Neutrophil (primary cell): Measurements from ENCODE around the gene CIDEC.

Experiments used
- H3K27ac ChIP-seq: fragments of 200-600 bp; sonication (generic); 2 replicates; pipeline ENCODE4 v1.5.1; 2016; ENCODE audit warnings: mild to moderate bottlenecking, moderate library complexity
- H3K27me3 ChIP-seq: fragments of 200-600 bp; sonication (generic); 2 replicates; pipeline ENCODE4 v1.6.0; 2016; ENCODE audit warnings: mild to moderate bottlenecking
- H3K36me3 ChIP-seq: fragments of 200-600 bp; sonication (generic); 2 replicates; pipeline ENCODE4 v1.5.1; 2017
- H3K4me1 ChIP-seq, 2 experiments: fragments of 200-600 bp in 1 of 2; sonication (generic) in 1 of 2; 1 replicate in 1 of 2; 2 replicates in 1 of 2; pipeline versions ENCODE4 v1.5.1 to v1.6.1; 2013 to 2016; ENCODE audit warnings: low read depth in 1 of 2, low read length in 1 of 2, mild to moderate bottlenecking in 1 of 2, moderate library complexity in 1 of 2; ENCODE audit not compliant: control insufficient read depth in 1 of 2, insufficient read depth in 1 of 2
- H3K4me3 ChIP-seq, 2 experiments: fragments of 200-600 bp in 1 of 2; sonication (generic) in 1 of 2; 1 replicate in 1 of 2; 2 replicates in 1 of 2; pipeline ENCODE4 v1.5.1; 2013 to 2016; ENCODE audit warnings: low read depth in 1 of 2, low read length in 1 of 2, mild to moderate bottlenecking in 1 of 2, moderate library complexity in 1 of 2
- H3K9me3 ChIP-seq: fragments of 200-600 bp; sonication (generic); 2 replicates; pipeline ENCODE4 v1.5.1; 2016
- TF ChIP-seq, protein P1 (sequence below): fragments of 200-600 bp; sonication (generic); IDR thresholded peaks from 2 replicates; pipeline ENCODE4 v1.5.1; 2016; ENCODE audit warnings: antibody characterized with exemption

Gene CIDEC

DNA sequence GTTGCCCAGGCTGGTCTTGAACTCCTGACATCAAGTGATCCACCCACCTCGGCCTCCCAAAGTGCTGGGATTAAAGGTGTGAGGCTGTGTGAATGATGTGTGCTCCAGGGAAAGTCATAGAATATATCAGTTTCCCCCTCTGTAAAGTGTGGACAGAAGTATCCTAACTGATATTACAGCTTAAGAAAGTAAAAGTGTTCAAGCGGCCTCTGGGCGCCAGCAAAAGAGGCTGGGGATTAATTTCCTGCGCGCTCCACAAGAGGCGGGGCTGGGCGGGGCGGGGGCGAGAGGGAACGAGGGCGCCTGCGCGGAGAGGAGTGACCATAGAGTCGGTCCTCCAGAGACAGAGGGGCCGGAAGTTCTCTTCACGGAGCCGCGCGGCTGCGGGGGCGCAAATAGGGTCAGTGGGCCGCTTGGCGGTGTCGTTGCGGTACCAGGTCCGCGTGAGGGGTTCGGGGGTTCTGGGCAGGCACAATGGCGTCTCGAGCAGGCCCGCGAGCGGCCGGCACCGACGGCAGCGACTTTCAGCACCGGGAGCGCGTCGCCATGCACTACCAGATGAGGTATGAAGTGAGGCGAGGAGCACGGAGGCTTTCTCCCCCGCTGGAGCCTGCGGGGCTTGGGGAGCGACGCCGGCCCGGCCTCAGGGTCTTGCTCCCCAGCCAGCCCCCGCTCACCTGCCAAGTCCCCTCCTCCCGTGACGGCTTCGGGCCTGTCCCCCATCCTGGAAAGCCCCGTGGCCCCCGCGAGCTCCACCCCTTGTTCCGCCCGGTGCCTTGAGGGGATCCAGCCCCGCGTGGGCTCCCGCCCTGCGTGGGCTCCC is 10.4 kb upstream of the CIDEC start, which contains the start of gene JAGN1:
JAGN1 (plus strand) TSS at position 362 of the 823 bp plus-strand sequence; CDS start at position 475, 113 bp downstream.
- Histone ChIP-seq H3K4me1 (peaks cover 10 to 16% of the 10 kb centered on the region in 2 experiments), H3K4me3 (peak within 1 kb of the TSS; percentile 92 to 99), H3K27me3 (no peaks in the 10 kb centered on the region), H3K9me3 (no peaks in the 10 kb centered on the region), H3K27ac (peak within 1 kb of the TSS; percentile 86), H3K36me3 (peaks cover 12% of the 10 kb centered on the region)
- TF ChIP-seq, protein P1, sequence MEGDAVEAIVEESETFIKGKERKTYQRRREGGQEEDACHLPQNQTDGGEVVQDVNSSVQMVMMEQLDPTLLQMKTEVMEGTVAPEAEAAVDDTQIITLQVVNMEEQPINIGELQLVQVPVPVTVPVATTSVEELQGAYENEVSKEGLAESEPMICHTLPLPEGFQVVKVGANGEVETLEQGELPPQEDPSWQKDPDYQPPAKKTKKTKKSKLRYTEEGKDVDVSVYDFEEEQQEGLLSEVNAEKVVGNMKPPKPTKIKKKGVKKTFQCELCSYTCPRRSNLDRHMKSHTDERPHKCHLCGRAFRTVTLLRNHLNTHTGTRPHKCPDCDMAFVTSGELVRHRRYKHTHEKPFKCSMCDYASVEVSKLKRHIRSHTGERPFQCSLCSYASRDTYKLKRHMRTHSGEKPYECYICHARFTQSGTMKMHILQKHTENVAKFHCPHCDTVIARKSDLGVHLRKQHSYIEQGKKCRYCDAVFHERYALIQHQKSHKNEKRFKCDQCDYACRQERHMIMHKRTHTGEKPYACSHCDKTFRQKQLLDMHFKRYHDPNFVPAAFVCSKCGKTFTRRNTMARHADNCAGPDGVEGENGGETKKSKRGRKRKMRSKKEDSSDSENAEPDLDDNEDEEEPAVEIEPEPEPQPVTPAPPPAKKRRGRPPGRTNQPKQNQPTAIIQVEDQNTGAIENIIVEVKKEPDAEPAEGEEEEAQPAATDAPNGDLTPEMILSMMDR: no peak

DNA sequence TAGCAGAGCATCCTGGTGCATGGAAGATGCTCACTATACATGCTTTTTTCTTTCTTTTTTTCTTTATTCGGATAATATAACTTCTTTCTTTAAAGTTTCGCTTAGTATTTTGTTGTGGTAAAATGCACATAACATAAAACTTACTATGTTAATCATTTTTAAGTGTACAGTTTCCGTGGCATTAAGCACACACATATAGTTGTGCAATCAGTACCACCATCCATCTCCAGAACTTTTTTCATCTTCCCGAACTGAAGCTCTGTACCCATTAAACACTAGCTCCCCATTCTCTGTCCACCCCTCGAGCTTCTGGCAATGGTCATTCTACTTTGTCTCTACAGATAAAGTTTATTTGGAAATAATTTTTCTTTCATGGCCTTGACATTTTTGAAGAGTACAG is 9.4 kb upstream of the CIDEC start:
- H3K4me3 ChIP-seq: no peak overlapping the region
- no peaks in the 10 kb centered on the region for H3K27me3 ChIP-seq
- H3K9me3 ChIP-seq: no peaks in the 10 kb centered on the region
- peaks cover 10 to 16% of the 10 kb centered on the region in 2 experiments for H3K4me1 ChIP-seq
- no peak overlapping the region for H3K27ac ChIP-seq
- TF ChIP-seq, protein P1: no peak
- peaks cover 12% of the 10 kb centered on the region for H3K36me3 ChIP-seq

DNA sequence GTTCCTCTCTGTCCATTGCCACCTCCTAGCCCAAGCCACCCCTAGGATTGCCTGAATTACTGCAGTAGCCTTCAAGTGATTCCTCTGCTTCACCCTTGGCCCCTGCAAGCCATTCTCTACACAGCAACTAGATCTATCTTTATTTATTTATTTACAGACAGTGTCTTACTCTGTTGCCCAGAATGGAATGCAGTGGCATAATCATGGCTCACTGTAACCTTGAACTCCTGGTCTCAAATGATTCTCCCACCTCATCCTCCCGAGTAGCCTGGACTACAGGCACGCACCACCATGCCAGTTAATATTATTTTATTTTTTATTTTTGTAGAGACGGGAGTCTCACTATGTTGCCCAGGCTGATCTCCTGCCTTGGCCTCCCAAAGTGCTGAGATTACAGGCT is 8.5 kb upstream of the CIDEC start:
- H3K27ac ChIP-seq: no peak overlapping the region
- no peaks in the 10 kb centered on the region for H3K27me3 ChIP-seq
- H3K9me3 ChIP-seq: no peaks in the 10 kb centered on the region
- peaks cover 9% of the 10 kb centered on the region for H3K36me3 ChIP-seq
- TF ChIP-seq, protein P1: no peak
- H3K4me1 ChIP-seq: peaks cover 10 to 16% of the 10 kb centered on the region in 2 experiments
- no peak overlapping the region for H3K4me3 ChIP-seq

DNA sequence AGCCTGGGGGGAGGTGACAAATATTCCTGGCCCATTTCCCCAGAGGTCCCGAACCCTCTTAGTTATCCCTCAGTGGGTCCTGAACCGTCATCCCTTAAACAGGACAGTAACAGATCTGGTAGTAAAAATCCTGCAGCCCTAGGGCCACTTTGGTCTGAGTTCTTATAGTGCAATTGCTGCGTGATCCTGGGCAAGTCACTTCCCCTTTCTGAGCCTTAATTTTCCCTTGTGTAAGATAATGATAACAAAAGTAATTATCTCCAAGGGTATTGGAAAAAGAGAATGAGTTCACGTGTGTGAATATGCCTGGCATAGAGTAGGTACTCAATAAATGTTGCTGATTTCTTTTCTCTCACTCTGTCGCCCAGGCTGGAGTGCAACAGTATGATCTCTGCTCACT is 7.4 kb upstream of the CIDEC start:
- Histone ChIP-seq H3K4me3 (no peak overlapping the region), H3K9me3 (no peaks in the 10 kb centered on the region), H3K27me3 (no peaks in the 10 kb centered on the region), H3K36me3 (no peaks in the 10 kb centered on the region), H3K4me1 (peaks cover 10 to 16% of the 10 kb centered on the region in 2 experiments), H3K27ac (no peak overlapping the region)
- TF ChIP-seq, protein P1: no peak

DNA sequence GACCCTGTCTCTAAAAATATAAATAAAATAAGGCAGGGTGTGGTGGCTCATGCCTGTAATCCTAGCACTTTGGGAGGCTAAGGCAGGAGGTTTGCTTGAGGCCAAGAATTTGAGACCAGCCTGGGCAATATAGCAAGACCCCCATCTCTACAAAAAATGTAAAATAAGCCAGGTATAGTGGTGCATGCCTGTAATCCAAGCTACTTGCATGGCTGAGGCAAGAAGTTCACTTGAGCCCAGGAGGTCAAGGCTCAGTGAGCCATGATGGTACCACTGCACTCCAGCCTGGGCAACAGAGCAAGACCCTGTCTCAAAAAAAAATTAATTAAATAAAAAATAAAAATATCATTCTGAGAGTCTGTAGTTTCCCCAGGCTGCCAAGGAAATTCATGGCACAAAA is 6.3 kb upstream of the CIDEC start:
- no peaks in the 10 kb centered on the region for H3K27me3 ChIP-seq
- no peaks in the 10 kb centered on the region for H3K9me3 ChIP-seq
- no peaks in the 10 kb centered on the region for H3K36me3 ChIP-seq
- peaks cover 10 to 13% of the 10 kb centered on the region in 2 experiments for H3K4me1 ChIP-seq
- H3K27ac ChIP-seq: no peak overlapping the region
- H3K4me3 ChIP-seq: no peak overlapping the region
- TF ChIP-seq, protein P1: no peak
